GM19455 (cell line): ENCODE results near the gene CCDC88B.

Source experiments
- ATAC-seq: cut with Tn5 transposase; IDR thresholded peaks from one replicate; pipeline ENCODE4 v1.9.1; 2021; ENCODE audit not compliant: unreplicated experiment

The CCDC88B gene

DNA sequence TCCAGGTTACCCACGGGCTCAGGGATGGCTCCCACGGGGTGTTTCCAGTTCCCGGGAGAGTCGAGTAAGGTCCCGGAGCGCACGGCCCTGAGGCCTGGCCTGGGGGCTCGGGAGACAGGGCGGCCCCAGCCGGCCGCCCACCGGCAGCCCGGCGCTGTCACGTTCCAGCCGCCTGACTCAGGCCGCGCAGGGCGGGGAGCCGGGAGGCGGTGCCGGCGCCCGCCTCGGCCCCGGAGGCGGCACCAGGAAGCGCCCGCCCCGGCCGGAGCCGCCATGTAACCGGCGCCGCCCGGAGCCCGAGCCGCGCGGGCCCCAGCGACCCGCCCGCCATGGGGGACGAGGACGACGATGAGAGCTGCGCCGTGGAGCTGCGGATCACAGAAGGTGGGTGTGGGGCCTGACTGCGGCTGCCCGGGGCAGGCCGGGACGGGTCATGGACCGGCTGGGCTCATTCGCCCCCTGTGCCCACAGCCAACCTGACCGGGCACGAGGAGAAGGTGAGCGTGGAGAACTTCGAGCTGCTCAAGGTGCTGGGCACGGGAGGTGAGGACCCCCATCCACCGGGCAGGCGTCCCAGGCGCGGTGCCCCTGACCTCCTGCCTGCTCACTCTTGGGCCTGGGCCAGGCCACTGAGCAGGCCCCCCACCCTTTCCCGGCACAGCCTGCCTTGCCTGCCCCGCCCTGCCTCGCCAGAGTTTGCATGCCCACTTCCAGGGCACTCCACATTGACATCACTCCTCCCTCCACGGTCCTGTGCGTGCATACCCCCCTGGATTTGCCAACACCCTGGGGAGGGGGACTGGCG lies 19.1 kb downstream of the CCDC88B start, which contains the start of gene RPS6KA4:
Gene RPS6KA4, plus strand, starts transcription at position 256 of the 805 bp plus-strand sequence. Its CDS starts 74 bp downstream, at position 330.
- peak; percentile 56 for ATAC-seq

DNA sequence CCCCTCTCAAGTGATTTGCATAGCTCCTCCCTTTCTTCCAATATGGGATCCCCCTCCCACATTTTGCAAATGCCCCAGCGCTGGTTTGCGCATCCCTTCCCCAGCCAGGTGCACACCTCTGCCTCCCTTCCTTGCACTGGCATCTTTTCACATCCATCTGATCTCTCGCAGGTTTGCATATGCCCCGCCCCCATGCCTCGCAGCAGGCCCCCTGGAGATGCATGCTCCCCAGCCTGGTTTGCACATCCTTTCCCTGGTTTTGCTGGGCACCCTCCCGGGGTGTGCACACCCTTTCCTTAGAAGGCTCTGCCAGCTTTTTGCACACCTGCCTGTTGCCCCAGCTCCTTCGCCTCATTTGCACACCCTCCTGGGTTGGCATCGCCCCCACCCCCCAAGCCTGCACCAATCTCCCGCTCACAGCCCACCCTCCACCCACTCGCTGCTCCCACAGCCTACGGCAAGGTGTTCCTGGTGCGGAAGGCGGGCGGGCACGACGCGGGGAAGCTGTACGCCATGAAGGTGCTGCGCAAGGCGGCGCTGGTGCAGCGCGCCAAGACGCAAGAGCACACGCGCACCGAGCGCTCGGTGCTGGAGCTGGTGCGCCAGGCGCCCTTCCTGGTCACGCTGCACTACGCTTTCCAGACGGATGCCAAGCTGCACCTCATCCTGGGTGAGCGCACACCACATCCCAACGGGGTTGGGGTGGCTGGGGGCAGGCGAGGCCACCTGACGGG lies 19.9 kb downstream of the CCDC88B start:
- no peak for ATAC-seq

DNA sequence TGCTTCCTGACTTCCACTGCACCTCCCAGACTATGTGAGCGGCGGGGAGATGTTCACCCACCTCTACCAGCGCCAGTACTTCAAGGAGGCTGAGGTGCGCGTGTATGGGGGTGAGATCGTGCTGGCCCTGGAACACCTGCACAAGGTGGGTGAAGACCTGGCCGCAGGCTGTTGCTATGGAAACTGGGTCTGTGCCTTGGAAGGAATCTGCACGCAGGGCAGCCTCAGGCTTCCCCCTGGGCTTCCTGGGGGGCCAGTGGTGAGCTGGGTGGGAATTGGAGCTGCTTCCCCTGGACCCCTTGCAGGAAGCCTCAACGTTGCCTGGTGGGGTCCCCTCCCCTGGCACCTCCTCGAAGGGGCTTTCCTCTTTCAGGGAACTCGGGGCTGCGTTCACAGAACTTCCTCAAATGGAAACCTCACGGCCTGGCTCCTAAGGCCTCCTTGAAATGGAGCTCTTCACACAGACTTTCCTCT lies 20.5 kb downstream of the CCDC88B start:
- ATAC-seq = no peak

- ATAC-seq = no peak
Measured at GRCh38 chr11:64361659-64362058, 21.7 kb downstream of the CCDC88B start.

DNA sequence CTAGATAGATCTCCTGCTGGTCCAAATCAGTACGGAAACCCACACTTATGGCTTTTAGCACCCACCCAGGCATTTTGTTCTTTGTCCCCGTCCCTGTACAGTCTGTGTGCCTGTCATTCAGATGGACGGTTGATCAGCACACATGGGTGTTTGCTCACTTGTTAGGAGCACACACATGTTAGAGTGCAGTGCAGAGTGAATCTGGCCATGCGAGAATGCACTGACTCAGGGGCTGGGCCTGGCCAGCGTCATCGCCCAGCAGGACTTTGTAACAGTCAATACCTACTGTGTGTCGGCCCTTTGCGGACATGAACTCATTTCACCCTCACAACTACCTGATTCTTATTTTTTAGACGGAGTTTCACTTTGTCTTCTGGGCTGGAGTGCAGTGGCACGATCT lies 22.3 kb downstream of the CCDC88B start:
- ATAC-seq = no peak

DNA sequence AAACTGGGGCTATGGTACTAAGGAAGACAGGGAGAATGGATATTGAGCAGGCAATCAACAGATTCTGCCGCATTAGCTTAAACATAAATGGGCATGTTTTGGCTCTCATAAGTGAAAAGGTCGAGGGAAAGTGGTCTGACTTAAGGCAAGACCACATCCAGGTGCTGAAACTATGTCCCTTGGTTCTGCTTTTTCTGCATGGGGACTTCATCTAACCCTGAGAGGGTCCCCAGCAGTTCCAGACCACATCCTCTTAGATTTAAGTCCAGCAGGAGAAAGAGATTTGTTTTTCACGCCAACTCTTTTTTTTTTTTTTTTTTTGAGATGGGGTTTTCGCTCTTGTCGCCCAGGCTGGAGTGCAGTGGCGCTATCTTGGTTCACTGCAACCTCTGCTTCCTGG lies 24.4 kb downstream of the CCDC88B start:
- no peak for ATAC-seq

- ATAC-seq = no peak
Measured at GRCh38 chr11:64364911-64365310, 24.9 kb downstream of the CCDC88B start.

- ATAC-seq = no peak
Measured at GRCh38 chr11:64366751-64367150, 26.7 kb downstream of the CCDC88B start.

DNA sequence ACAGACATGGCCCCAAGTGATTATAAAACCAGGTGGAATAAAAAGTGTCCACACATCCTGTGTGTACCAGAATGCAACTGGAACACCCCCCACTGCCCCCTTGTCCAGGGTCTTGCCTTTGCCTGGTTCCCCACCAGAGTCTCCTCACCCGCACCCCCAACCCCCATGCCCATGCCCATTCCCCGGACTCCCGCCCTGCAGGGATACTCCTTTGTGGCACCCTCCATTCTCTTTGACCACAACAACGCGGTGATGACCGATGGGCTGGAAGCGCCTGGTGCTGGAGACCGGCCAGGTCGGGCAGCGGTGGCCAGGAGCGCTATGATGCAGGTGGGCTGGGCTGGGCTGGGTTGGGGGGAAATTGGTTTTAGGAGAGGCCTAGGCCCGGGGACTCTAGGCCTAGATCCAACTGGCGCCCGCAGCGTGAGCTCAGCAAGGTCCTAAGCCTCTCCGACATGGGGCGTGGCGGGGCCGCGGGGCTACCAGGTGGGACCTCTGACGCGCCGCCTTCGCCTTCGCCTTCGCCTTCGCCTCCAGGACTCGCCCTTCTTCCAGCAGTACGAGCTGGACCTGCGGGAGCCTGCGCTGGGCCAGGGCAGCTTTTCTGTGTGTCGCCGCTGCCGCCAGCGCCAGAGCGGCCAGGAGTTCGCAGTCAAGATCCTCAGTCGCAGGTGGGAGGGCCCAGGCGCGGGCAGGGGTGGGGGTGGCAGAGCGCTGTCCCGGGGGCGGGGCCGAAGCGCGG lies 28.1 kb downstream of the CCDC88B start:
- ATAC-seq = no peak

GRCh38 chr11:64368673-64369074 lies 28.7 kb downstream of the CCDC88B start:
- no peak for ATAC-seq

DNA sequence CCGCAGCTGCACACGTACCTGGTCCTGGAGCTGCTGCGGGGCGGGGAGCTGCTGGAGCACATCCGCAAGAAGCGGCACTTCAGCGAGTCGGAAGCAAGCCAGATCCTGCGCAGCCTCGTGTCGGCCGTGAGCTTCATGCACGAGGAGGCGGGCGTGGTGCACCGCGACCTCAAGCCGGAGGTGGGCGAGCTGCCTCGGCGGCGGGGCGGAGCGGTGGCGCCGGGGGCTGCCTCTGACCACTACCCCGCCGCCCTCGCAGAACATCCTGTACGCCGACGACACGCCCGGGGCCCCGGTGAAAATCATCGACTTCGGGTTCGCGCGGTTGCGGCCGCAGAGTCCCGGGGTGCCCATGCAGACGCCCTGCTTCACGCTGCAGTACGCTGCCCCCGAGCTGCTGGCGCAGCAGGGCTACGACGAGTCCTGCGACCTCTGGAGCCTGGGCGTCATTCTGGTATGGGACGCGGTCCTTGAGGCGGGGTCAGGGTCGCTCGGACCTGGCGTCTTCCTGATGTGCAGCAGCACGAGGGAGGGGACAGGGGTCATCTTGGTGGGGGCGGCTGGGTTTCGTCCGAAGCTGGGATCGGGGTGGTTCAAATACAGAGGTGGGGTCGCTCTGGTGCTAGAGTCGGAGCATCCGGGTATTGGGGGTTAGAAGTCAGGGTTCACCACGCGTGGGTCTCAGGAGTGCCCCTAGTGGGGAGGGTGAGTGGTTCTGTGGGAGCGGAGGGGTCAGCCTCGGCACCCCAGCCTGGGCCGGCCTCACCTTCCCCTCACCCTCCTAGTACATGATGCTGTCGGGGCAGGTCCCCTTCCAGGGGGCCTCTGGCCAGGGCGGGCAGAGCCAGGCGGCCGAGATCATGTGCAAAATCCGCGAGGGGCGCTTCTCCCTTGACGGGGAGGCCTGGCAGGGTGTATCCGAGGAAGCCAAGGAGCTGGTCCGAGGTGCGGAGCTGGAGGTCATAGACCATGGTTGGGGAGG lies 29.7 kb downstream of the CCDC88B start:
- no peak for ATAC-seq

GRCh38 chr11:64371201-64371600 lies 31.2 kb downstream of the CCDC88B start:
- ATAC-seq = no peak

GRCh38 chr11:64372021-64372420 lies 32.0 kb downstream of the CCDC88B start:
- ATAC-seq = no peak

DNA sequence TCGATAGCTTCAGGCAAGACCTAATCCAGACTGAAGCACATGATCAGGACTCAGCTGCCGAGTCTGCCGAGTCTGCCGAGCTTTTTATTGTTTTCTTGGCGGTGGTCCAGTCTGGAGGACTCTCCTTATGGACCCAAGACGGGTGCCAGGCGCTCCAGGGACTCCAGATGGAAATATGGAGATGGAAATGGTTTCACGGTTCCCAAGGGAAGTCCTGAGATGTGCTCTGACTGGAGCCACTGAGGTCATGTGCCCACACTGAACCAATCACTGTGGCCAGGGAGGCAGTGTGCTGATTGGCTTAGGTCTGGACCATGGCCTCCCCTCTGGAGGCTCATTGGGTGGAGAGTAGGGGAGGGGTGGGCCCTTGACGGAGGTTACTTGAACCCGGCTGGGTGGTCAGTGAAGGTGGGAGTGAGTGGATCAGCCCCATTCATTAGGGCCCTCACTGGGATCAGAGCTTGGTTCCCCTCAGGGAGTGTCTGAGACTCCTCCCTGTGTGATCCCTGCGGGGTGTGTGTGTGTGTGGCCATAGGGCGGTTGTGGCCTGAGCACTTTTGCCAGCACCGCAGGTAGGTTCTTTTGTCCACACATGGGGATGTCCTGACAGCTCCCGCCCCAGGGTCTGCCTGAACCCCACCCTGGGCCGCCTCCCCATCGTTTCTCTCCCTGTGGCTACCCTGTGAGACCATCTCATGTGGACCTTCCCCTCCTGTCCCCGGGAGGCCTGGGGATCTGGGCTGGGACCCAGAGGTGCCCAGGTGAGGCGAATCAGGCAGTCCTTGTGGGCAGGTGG lies 33.0 kb downstream of the CCDC88B start:
- no peak for ATAC-seq

DNA sequence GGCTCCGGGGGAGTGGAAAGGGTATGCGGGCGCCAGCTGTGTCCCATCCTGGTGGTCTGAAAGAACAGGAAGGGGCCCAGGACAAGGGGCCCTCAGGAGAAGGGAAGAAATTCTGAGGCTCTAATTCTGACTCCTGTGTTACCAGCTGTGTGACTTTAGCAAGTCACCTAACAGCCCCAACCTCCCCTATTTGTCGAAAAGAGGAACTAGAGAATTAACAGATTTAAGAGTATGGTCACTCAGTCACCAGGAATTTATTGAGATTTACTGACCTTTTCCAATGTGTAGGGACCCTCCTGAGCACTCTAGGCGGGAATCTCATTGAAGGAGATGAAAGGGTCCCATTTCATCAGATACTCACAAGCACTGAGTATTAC lies 33.6 kb downstream of the CCDC88B start:
- ATAC-seq = no peak

DNA sequence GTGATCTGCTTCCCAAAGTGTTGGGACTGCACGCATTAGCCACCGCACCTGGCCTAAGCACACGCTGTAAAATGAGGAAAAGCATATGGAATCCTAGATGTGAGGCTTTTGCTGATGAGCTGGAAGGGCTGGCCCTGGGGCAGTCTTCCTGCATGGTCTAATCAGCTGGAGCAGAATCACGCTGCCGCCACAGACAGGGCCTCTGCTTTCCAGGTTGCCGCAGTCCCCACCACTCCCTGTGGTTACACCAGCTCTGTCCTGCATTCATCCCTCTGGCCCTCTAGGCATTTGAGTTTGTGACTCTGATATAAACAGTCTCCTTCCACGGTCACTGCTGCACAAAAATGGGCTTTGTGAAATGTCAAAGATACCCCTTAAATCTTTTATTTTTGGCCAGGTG lies 36.1 kb downstream of the CCDC88B start:
- no peak for ATAC-seq

DNA sequence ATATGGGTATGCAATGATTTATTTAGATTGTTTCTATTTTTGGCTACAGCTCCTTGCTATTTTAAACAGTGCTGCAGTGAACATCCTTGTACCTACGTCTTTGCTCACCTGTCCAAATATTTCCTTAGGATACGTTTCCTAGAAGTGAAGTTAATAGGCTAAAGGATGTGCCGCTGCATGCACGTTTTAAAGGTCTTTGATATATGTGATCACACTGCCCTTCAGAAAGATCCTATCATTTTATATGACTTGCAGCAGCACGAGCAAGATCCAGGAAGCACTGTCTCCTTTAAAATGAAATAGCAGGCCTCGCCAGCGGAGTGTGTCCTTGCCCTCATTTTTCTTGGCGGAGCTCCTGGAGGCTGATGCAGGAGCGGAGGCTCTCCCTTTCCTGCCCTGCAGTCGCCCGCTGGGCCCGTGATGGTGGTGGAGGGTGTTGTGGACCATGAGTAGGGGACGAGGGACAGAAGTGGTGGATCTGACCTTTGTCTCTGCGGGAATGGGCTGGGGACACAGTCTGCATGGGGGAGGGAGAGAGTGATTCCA lies 38.4 kb downstream of the CCDC88B start:
- no peak for ATAC-seq

DNA sequence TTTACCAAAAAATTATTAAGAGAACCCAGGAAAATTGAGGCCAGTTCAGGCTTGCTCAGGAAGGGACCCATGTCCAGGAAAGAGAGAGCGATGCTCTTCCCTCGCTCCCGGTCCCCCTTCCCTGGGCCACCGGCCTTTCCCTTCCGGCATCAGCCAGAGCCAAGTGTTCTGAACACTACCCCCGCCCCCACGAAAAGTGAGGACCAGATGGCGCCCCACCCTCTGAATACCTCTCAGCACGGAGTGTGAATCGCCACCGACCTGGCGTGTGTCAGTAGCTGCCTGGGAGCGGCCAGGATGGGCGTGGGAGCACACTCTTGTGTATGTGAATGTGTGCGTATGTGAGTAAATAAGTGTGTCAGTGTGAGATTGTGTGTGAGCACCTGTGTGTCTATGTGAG lies 39.2 kb downstream of the CCDC88B start:
- ATAC-seq = no peak
